Endothelial cell of umbilical vein (primary cell): ENCODE results near the gene ZEB1. TPM values are rescaled to one million over a fixed set of nuclear protein-coding genes. Genes with fewer than 3 reads are reported as not detected.
A peak's percentile ranks its signal among the peaks of the same experiment; 100 is the strongest.
"Not testable (repeated sequence)": the region's sequence is repeated elsewhere in the genome, so short reads cannot be mapped to it uniquely, and the experiment has no call there.

Experiments
- BruUV-seq: library from RNA; stranded (reverse); fragments of 400-500 nt; replicated peaks from 2 replicates; lab custom pipeline; 2021; lab: Mats Ljungman, UMichigan
- CTCF ChIA-PET: fragments of 300-600, 350-600 bp; sonication (Branson Sonifier 250); formaldehyde crosslinking; loops from one replicate; lab custom pipeline; 2021; ENCODE audit warnings: antibody characterized with exemption, inconsistent platforms; lab: Charles Lee
- POLR2A ChIA-PET: fragments of 300-600, 350-600 bp; sonication (Branson Sonifier 250); formaldehyde crosslinking; loops from one replicate; lab custom pipeline; 2021; ENCODE audit warnings: antibody characterized with exemption, inconsistent platforms; lab: Charles Lee
- DNase-seq: peaks from one replicate; pipeline ENCODE4 v3.0.0-alpha.2; 2011; ENCODE audit warnings: low read depth, low spot score
- FAIRE-seq: peaks from 2 replicates; lab custom pipeline; 2011; peaks lifted over from hg19 to GRCh38; lab: Jason Lieb, UNC
- H2AFZ ChIP-seq: 2 replicates; pipeline ENCODE4 v1.6.0; 2012; ENCODE audit warnings: low read depth, low read length, control low read depth, inconsistent platforms
- H3K27ac ChIP-seq: 2 replicates; pipeline ENCODE4 v1.5.1; 2011; ENCODE audit warnings: low read depth, mild to moderate bottlenecking, control low read depth, low read length, moderate library complexity; ENCODE audit not compliant: insufficient read depth
- H3K27me3 ChIP-seq, 2 experiments: 2 replicates each; pipeline versions ENCODE4 v1.6.0 to v1.6.1; 2011; ENCODE audit warnings: low read length in 2 of 2, mixed read lengths in 1 of 2; ENCODE audit not compliant: control insufficient read depth in 2 of 2, insufficient read depth in 2 of 2
- H3K36me3 ChIP-seq, 2 experiments: 2 replicates in 1 of 2; 3 replicates in 1 of 2; pipeline ENCODE4 v1.5.1; 2011; ENCODE audit warnings: low read length in 2 of 2, mild to moderate bottlenecking in 1 of 2, moderate library complexity in 1 of 2; ENCODE audit not compliant: control insufficient read depth in 2 of 2, insufficient read depth in 2 of 2; ENCODE audit errors: extremely low read depth in 1 of 2
- H3K4me1 ChIP-seq: 3 replicates; pipeline ENCODE4 v1.5.1; 2011; ENCODE audit warnings: mild to moderate bottlenecking, low read length; ENCODE audit not compliant: control insufficient read depth, insufficient read depth; ENCODE audit errors: extremely low read depth
- H3K4me2 ChIP-seq: 2 replicates; pipeline ENCODE4 v1.6.1; 2011; ENCODE audit warnings: low read length, control low read depth, mixed read lengths; ENCODE audit not compliant: insufficient read depth
- H3K4me3 ChIP-seq, 3 experiments: fragments of 200-600 bp in 1 of 3; sonication (generic), shearing (Covaris generic) in 1 of 3; replicated peaks in 1 of 3; 2 replicates each; pipeline ENCODE4 v1.5.1; 2011 to 2016; ENCODE audit warnings: control low read depth in 3 of 3, low read length in 3 of 3, mild to moderate bottlenecking in 2 of 3, inconsistent platforms in 1 of 3, low read depth in 1 of 3, moderate library complexity in 1 of 3; ENCODE audit not compliant: insufficient read depth in 1 of 3
- H3K79me2 ChIP-seq: 2 replicates; pipeline ENCODE4 v1.6.0; 2012; ENCODE audit warnings: low read length, inconsistent platforms; ENCODE audit not compliant: control insufficient read depth, insufficient read depth
- H3K9ac ChIP-seq: replicated peaks from 2 replicates; pipeline ENCODE3; 2011; ENCODE audit warnings: low read length, control low read depth; ENCODE audit not compliant: insufficient read depth; ENCODE audit errors: extremely low read depth
- H3K9me1 ChIP-seq: replicated peaks from 3 replicates; pipeline ENCODE4 v1.6.0; 2011; ENCODE audit warnings: mild to moderate bottlenecking, low read length; ENCODE audit not compliant: control insufficient read depth, insufficient read depth; ENCODE audit errors: extremely low read depth
- H3K9me3 ChIP-seq: replicated peaks from 2 replicates; pipeline ENCODE4 v1.5.1; 2012; ENCODE audit warnings: low read length, inconsistent platforms; ENCODE audit not compliant: control insufficient read depth, insufficient read depth
- H4K20me1 ChIP-seq: replicated peaks from 2 replicates; pipeline ENCODE3; 2011; ENCODE audit warnings: mild to moderate bottlenecking, low read length; ENCODE audit not compliant: control insufficient read depth, insufficient read depth; ENCODE audit errors: extremely low read depth
- CTCF ChIP-seq, 2 donors: IDR thresholded peaks; 1 replicate in 1 of 2; 2 replicates in 1 of 2; pipeline ENCODE4 v1.5.1; 2011; ENCODE audit warnings: low read length in 2 of 2, mild to moderate bottlenecking in 2 of 2, moderate library complexity in 2 of 2, control low read depth in 1 of 2, inconsistent platforms in 1 of 2, low read depth in 1 of 2; ENCODE audit not compliant: insufficient read depth in 1 of 2; ENCODE audit errors: extremely low read depth in 1 of 2
- EZH2 ChIP-seq: IDR thresholded peaks from 2 replicates; pipeline ENCODE4 v1.6.1; 2012; ENCODE audit warnings: borderline replicate concordance, low read depth, mild to moderate bottlenecking, moderate library complexity, low read length, inconsistent platforms; ENCODE audit not compliant: severe bottlenecking
- FOS ChIP-seq: IDR thresholded peaks from 2 replicates; pipeline ENCODE4 v1.6.1; 2011; ENCODE audit warnings: mild to moderate bottlenecking, low read length, moderate library complexity, borderline replicate concordance; ENCODE audit not compliant: insufficient read depth
- GATA2 ChIP-seq: IDR thresholded peaks from 2 replicates; pipeline ENCODE4 v1.7.0; 2011; ENCODE audit warnings: low read depth, mild to moderate bottlenecking, moderate library complexity, mixed read lengths, low read length; ENCODE audit not compliant: insufficient read length, insufficient read depth
- JUN ChIP-seq: IDR thresholded peaks from 2 replicates; pipeline ENCODE4 v1.6.1; 2011; ENCODE audit warnings: borderline replicate concordance, low read depth; ENCODE audit not compliant: insufficient read length, insufficient read depth
- MAX ChIP-seq: IDR thresholded peaks from 2 replicates; pipeline ENCODE4 v1.6.1; 2011; ENCODE audit not compliant: insufficient read depth, insufficient read length
- MYC ChIP-seq: IDR thresholded peaks from one replicate; pipeline ENCODE4 v1.6.1; 2011; ENCODE audit warnings: mild to moderate bottlenecking, low read depth, low read length
- POLR2A ChIP-seq: IDR thresholded peaks from 2 replicates; pipeline ENCODE4 v1.6.1; 2012; ENCODE audit warnings: low read depth, mild to moderate bottlenecking, control low read depth, low read length
- POLR2AphosphoS5 ChIP-seq: IDR thresholded peaks from 2 replicates; pipeline ENCODE4 v1.6.1; 2012; ENCODE audit warnings: low read depth, mild to moderate bottlenecking, control low read depth, low read length, moderate library complexity; ENCODE audit not compliant: insufficient read depth
- dilution Hi-C: fragments of 300-500 bp; cut with MboI; formaldehyde crosslinking; loops from one replicate; pipeline ENCODE4 v1.15.0; 2019; ENCODE audit warnings: low sequenced_read_pairs; ENCODE audit not compliant: extremely low pct_ligation_motif_present
- intact Hi-C: fragments of 100-400 bp; cut with micrococcal nuclease; formaldehyde crosslinking; loops from one replicate; pipeline ENCODE4 v1.10.0; 2022
- polyA plus RNA-seq, 4 experiments: library from polyadenylated mRNA; depleted of rRNA in 3 of 4; stranded (reverse) in 3 of 4; unstranded in 1 of 4; fragments of >200 nt; gene quantifications; 2 replicates each; pipeline versions ENCODE4 v1.2.1 to v1.2.3, GENCODE V29; 2011 to 2012; ENCODE audit warnings: missing spikeins in 1 of 4
- total RNA-seq: library from RNA; stranded (reverse); gene quantifications from 2 replicates; pipeline ENCODE4 v1.2.3, GENCODE V29; 2021

Gene ZEB1
- total and polyA plus RNA-seq, 2 donors (not counting 3 experiments of a cell fraction or from before 2014, with no cell fraction given) = 19.8 to 130 TPM

GRCh38 chr10:31359979-31360378 lies 41.0 kb downstream of the ZEB1 start:
- peaks cover 7% of the 10 kb centered on the region for H4K20me1 ChIP-seq
- intact Hi-C loops = no loop called here
- peak; percentile 43 for DNase-seq

GRCh38 chr10:31361475-31361874 lies 42.5 kb downstream of the ZEB1 start:
- H3K4me2 ChIP-seq, H3K36me3 ChIP-seq, H3K9me3 ChIP-seq, H3K9me1 ChIP-seq, H3K9ac ChIP-seq, H4K20me1 ChIP-seq, H3K27ac ChIP-seq, FAIRE-seq, intact Hi-C loops, dilution Hi-C loops, H3K27me3 ChIP-seq, DNase-seq, H2AFZ ChIP-seq, CTCF ChIA-PET, POLR2A ChIA-PET, H3K4me3 ChIP-seq, BruUV-seq, H3K4me1 ChIP-seq: not testable (repeated sequence)
- H3K79me2 ChIP-seq = peaks cover 92% of the 10 kb centered on the region

More at GRCh38 chr10:31359979-31360378, 41.0 kb downstream of the ZEB1 start:
- TF ChIP-seq GATA2 (no peak), MYC (no peak), MAX (no peak), POLR2A (no peak), POLR2AphosphoS5 (no peak), EZH2 (no peak), JUN (no peak), CTCF (IDR thresholded peaks at IDR 0.05; ENCODE audit: extremely low read depth in 1 of 2, insufficient read depth in 1 of 2, low read depth in 1 of 2, low read length in 2 of 2) (no peak), FOS (no peak)
- Histone ChIP-seq H3K9ac (no peak overlapping the region), H3K79me2 (peaks cover 92% of the 10 kb centered on the region), H3K27me3 (no peaks in the 10 kb centered on the region), H3K36me3 (no peaks in the 10 kb centered on the region), H3K27ac (no peak overlapping the region), H3K9me3 (no peaks in the 10 kb centered on the region), H2AFZ (no peak overlapping the region), H3K4me2 (no peak overlapping the region), H3K9me1 (no peaks in the 10 kb centered on the region), H3K4me1 (peaks cover 6% of the 10 kb centered on the region), H3K4me3 (no peak overlapping the region)
- no peak for FAIRE-seq
- dilution Hi-C loops = no loop called here
- ChIA-PET POLR2A (no interaction called here), CTCF (interaction anchor here (0.6 to 0.9 kb wide), 2 partner anchors 11 to 519 kb away, joined by 3 read pairs; no protein-coding TSS in a partner anchor)
- no TSS peak for BruUV-seq
